C4-2B (cell line): ENCODE measurements around the gene CTNNA3.

Source experiments
- CTCF ChIP-seq: fragments of 450-650 bp; conservative IDR thresholded peaks from 2 replicates; pipeline ENCODE4 v1.5.1; 2017; ENCODE audit warnings: mild to moderate bottlenecking
- ZFX ChIP-seq: fragments of 450-650 bp; IDR thresholded peaks from 2 replicates; pipeline ENCODE4 v1.6.1; 2017

- TF ChIP-seq CTCF (no peak), ZFX (no peak)
Measured at GRCh38 chr10:67268146-67268545, 427.8 kb downstream of the CTNNA3 start.
